GM12873 (cell line): ENCODE measurements around the gene DOLK.

Experiments used
- TF ChIP-seq, protein P1 (sequence below): IDR thresholded peaks from 2 replicates; pipeline ENCODE4 v1.5.1; 2012; ENCODE audit warnings: low read depth, mild to moderate bottlenecking, moderate library complexity, low read length, control low read depth; ENCODE audit not compliant: insufficient read depth; ENCODE audit errors: missing control alignments

The DOLK gene

DNA sequence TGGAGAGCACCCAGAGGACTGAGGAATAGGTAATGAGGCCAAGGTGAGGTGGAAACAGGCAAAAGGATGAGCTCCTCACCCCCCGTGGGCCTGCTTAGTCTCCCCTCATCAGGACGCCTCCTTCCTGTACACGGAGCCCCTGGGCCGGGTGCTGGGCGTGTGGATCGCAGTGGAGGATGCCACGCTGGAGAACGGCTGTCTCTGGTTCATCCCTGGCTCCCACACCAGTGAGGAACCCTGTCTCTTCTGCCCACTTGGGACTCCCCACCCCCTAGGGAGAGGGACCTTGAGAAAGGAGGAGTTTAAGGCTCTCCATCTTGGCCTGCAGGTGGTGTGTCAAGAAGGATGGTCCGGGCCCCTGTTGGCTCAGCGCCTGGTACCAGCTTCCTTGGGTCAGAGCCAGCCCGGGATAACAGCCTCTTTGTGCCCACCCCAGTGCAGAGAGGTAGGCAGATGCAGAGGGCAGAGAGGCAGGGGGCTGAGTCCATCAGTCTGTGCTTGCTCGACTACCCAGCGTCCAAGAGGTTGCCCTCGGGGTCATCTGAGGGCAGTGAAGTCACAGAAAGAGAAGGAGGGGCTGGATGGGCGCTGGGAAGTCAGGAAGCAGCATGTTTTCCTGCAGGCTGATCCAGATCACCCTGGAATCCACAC, 7.0 kb downstream of the DOLK start:
- TF ChIP-seq, protein P1, sequence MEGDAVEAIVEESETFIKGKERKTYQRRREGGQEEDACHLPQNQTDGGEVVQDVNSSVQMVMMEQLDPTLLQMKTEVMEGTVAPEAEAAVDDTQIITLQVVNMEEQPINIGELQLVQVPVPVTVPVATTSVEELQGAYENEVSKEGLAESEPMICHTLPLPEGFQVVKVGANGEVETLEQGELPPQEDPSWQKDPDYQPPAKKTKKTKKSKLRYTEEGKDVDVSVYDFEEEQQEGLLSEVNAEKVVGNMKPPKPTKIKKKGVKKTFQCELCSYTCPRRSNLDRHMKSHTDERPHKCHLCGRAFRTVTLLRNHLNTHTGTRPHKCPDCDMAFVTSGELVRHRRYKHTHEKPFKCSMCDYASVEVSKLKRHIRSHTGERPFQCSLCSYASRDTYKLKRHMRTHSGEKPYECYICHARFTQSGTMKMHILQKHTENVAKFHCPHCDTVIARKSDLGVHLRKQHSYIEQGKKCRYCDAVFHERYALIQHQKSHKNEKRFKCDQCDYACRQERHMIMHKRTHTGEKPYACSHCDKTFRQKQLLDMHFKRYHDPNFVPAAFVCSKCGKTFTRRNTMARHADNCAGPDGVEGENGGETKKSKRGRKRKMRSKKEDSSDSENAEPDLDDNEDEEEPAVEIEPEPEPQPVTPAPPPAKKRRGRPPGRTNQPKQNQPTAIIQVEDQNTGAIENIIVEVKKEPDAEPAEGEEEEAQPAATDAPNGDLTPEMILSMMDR: no peak

DNA sequence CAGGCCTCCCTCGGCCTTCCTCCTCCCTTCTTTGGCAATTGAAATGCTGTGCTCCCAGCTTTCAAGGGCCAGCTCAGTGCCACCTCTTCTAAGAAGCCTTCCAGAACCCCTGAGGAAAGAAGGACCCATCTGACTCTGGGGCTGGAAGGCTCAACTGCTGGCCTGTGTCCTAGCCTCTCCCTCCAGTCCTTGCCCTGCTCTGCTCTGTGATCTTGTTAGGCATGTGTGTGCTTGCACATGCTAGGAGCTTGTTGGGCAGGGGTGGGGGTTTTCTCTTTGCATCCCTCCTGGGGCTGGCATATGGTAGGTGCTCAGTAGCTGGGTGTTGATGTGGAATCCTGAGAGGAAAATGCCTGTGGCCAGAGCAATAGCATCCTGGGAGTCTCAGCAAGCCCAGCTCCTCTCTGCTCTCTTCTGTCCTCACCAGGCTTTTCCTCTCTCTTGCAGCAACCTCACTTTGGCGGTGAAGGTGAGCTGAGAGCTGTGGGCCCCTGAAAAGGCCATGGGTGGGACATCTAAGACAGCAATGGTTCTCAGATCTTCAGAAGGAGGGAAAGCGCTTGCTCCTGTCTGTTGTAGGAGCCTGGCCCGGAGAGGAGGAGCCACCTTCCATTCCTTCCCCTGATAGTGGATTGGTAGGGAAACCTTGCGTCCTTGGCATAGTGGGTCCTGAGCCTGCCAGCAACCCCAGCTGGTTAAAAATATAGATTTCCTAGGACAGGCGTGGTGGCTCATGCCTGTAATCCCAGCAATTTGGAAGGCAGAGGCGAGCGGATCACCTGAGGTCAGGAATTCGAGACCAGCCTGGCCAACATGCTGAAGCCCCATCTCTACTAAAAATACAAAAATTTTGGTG, 9.9 kb downstream of the DOLK start:
- TF ChIP-seq, protein P1: no peak

DNA sequence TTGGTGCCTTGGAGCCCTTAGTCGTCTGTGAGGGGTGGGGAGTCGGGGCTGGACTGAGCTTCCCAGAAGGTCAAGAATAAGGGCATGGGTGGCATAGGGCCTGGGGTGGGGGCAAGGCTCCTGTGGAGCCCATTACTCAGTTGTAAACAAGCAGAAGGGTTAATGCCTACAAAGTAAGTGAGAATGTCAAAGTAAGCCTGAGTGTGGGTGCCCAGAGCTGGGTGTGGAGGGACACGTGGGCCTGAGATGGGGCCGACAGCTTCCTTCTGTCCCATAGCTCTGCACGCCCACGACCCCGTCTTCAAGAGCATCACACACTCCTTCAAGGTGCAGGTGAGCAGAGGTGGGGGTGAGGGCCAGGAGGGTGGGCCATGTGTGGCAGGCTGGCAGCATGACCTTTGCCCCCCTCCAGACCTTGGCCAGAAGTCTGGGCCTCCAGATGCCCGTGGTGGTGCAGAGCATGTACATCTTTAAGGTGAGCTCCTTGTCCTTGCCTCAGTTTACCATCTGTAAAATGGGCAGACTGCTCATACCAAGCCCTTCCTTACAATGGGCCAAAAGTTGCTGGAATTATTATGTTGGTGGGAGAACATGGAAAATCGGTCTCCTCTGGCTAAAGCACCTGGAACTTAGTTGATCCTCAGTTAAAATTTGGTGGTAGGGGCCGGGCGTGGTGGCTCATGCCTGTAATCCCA, 11.1 kb downstream of the DOLK start:
- TF ChIP-seq, protein P1: no peak

DNA sequence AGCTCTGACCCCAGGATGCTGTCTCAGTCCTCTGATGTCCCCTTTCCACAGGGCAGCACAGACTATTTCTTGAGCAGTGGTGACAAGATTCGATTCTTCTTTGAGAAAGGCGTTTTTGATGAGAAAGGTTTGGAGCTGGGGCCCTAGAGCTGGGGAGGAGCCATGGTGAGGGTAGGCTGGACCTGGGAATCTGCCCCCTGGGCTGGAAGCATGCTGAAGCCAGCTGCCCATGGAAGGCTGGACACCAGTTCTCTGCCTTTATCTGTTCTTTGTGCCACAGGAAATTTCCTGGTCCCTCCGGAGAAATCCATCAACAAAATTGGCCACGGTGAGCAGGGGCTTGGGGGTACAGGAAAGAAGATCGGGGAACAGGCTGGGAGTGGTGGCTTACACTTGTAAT, 13.7 kb downstream of the DOLK start:
- TF ChIP-seq, protein P1: no peak

DNA sequence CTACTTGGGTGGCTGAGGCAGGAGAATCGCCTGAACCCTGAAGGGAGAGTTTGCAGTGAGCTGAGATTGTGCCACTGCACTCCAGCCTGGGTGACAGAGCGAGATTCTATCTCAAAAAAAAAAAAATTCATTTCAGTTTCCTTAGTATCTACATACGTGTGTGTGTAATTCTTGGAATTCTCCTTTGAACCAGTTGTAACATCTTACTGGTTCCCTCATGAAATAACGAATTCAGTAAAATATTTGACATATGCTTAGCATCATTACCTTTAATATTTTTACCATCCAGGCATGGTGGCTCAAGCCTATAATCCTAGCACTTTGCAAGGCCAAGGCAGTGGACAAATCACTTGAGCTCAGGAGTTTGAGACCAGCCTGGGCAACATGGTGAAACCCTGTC, 17.8 kb downstream of the DOLK start:
- TF ChIP-seq, protein P1: no peak

DNA sequence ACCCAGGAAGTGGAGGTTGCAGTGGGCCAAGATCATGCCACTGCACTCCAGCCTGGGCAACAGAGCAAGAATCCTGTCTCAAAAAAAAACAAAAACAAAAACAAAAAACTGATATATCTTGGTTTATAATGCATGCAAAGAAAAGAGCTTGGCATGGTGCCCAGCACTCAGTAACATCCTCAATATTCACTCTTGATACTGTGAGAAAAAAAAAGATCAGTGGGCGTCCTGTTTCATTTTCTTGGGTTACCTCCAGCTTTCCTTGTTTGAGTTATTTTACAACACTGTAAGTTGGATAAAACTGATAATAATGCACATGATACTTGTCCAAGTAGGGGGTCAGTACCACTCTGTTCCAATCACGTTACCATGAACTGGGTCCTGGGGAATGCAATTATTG, 18.8 kb downstream of the DOLK start:
- TF ChIP-seq, protein P1: no peak

DNA sequence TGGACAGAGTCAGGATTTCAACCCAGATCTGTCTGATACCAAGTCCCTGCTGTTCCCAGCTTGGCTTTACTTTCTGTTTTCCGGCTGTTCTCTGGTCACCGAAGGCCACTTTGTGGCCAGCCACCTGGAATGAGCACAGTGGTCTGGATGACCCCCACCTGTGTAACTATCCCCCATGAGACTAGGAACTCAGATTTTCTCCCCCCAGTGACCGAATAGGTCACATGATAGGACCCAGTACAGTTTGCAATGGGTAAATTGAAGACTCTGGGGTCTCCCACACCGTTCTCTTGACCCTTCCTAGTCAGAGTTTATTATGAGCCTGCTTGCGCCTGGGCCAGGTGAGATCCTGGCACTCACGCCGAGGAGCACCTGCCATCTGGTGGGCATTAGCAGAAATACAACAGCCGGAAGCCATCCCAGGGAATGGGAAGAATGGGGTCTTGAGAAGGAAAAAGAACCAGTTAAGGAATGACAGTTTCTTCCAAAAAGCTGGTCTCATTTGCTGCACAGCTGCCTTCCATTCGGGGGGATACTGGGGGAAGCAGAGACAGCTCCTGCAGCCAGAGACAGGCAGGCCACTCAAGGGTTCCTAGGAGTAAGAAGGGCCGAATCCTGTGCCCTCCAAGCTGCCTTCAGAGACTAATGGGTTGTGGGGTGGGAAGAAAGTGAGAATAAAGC, 19.5 kb downstream of the DOLK start:
- TF ChIP-seq, protein P1: peak; percentile 91
